Stimulated activated CD4-positive, alpha-beta T cell treated with anti-CD3 and anti-CD28 coated beads, TNF-alpha, amount 100 ng/mL, for 4 hours (primary cell): ENCODE measurements around the gene SKAP1.
"Not testable (repeated sequence)": the region's sequence is repeated elsewhere in the genome, so short reads cannot be mapped to it uniquely, and the experiment has no call there.

Experiments
- DNase-seq, 3 experiments: peaks; one replicate each; pipeline ENCODE4 v3.0.0-alpha.2; 2020; ENCODE audit warnings: low read depth in 3 of 3

The SKAP1 gene

GRCh38 chr17:48328457-48328856 is 101.6 kb downstream of the SKAP1 start:
- no peak for DNase-seq

GRCh38 chr17:48326310-48326709 is 103.7 kb downstream of the SKAP1 start:
- DNase-seq, result no peak

- DNase-seq, result no peak
Observed at GRCh38 chr17:48322060-48322459, 108.0 kb downstream of the SKAP1 start.

GRCh38 chr17:48317732-48318131 is 112.3 kb downstream of the SKAP1 start:
- DNase-seq, result no peak

DNA sequence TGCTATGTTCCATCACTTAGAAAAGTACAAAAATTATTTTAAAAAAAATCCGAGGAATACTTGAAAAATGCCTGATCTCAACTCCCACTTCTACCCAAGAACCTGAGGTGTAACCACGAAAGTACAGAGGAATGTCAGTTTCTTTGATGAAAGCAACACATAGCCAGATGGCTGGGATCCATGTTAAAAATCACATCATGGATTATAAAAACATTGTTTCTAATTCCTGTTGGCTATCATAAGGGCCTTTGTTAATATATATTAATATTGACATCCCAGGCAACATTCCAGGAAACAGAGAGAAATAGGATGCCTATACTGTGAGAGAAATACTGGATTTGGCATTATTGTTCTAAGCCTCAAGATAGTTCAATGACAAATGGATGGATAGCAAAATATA is 115.3 kb downstream of the SKAP1 start:
- no peak for DNase-seq

- DNase-seq, result no peak
Observed at GRCh38 chr17:48313096-48313755, 116.8 kb downstream of the SKAP1 start.

DNA sequence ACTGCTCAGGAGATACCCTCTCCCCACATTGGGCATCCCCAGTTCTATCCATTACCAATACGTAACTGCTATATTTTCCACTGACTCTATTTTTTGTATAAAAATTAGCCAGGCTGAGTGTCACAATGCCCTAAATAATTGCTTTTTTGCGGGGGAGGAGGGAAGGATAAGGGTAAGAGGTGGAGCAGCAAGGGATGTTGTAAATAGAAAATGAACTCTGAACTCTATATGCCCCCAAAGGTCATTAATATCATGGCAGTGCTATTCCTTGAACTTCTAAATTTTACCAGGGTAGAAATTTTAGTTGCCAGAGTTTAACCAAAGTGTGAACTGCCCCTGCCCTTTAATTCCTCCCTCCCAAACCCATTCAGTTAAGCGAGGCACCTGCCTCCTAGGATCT is 118.7 kb downstream of the SKAP1 start:
- no peak for DNase-seq

GRCh38 chr17:48310748-48311213 is 119.2 kb downstream of the SKAP1 start:
- no peak for DNase-seq

DNA sequence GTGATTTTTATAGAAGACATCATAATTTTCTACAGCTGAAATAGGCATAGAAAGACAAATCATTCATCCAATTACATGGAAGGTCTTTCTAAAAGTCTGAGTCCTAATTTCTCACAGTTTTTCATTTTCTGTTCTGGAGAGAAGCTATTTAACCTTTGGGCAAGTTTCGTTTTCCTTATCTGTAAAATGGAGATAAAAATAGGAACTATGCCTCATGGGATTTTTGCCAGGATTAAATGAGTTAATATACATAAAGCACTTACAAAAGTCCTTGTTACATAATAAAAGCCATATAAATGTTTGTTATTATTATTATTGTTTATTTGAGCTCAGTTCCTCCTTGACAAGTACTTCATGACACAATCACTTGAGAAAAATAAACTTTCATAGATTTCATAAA is 121.4 kb downstream of the SKAP1 start:
- no peak for DNase-seq

DNA sequence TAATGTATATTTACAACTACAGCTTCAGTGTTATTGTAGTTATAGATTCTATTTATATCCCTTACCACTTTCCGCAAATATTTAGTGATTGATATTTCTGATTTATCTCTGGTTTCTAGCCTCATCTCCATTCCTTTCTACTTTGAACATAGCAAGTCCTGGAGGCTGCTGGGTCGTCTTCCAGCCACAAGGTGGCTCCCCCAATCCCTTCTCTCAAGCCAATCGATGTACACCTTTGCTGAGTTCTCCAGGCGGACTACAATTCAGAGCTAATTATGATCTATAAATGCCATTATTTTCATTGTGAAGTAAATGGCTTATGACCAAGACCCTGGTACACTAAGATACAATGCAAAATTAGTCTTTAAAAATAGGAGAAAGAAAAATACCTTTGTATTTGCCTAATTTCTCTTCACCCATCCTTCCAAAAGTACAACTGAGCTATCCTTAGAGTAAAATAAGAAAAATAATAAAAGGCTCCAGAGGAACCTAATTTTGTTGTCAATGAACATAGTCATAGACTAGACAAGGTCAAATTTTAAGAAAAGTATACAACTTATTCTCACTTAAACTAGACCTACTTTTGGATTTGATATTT is 122.1 kb downstream of the SKAP1 start:
- DNase-seq, result peak in 2 of 3 experiments; percentile 10 to 18

DNA sequence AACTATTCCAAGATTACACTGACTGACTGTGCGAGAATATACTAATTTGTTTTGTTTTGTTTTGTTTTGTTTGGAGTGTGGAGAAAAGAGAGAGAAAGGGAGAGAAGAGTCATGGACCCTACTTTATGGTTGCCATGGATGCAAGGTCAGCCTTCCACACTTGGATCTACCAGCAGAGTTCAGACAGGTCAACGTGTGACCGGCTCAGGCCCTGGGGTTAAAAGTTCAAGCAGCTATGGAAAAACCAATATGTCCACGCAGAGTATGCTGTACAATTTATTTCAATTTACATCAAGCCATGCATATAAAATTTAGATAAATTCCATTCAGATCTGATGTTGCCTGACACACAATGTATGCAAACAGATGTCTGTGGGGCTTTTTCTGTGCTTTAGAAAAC is 122.8 kb downstream of the SKAP1 start:
- no peak for DNase-seq

DNA sequence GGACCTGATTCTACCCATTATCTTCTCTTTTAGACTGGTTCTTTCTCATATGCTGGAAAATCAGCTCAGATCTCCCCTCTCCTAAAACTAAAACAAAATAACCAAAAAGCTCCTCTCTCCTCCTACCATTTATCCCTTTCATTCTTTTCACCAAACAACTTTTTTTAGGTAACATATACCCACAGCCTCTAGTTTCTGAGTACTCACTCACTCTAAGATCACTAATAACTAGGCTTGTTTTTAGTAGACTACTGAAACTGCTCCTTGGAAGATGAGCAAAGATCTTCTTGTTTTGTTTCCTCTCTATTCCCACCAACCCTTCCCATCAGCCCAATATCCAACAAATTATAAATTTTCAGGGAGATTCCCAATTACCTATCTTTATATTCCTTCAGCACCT is 129.0 kb downstream of the SKAP1 start:
- DNase-seq, result no peak

- DNase-seq, result peak in 1 of 3 experiments; percentile 8
Observed at GRCh38 chr17:48299760-48300159, 130.3 kb downstream of the SKAP1 start.

DNA sequence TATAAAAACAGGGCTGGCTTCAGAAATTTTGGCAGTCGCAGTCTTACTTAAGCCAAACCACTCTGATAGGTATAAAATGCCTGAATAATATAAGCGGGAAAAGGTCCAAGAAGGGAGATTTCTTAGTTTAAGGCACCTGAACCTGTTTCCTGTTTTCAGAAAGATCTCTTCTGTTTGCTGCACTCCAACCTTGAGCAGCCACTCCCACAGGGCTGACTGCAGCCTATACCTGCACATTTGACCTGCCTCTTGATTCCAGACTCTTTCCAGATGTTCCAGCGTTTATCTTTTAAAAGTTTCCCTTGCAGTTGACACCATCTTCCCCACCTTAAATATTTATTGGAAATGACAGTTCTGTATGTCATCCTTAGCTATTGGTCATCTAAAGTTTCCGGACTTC is 132.2 kb downstream of the SKAP1 start:
- DNase-seq, result no peak

DNA sequence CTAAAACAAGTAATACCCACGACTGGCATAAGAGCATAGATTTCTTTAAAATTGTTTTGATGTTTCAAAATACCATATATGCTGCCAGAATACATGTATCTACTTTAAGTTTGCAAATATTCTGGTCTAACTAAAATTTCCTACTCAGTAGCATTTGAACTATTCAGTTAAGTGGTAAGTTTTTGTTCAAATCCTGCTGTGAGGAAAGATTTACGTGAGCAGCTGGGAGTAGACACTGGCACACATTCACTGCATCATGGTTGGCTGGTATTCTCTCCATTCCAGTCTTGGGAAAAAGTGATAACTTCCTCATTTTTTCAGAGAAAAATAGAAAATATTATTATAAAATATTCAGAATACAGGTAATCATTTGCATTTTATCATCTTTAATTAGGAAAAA is 133.6 kb downstream of the SKAP1 start:
- no peak for DNase-seq

DNA sequence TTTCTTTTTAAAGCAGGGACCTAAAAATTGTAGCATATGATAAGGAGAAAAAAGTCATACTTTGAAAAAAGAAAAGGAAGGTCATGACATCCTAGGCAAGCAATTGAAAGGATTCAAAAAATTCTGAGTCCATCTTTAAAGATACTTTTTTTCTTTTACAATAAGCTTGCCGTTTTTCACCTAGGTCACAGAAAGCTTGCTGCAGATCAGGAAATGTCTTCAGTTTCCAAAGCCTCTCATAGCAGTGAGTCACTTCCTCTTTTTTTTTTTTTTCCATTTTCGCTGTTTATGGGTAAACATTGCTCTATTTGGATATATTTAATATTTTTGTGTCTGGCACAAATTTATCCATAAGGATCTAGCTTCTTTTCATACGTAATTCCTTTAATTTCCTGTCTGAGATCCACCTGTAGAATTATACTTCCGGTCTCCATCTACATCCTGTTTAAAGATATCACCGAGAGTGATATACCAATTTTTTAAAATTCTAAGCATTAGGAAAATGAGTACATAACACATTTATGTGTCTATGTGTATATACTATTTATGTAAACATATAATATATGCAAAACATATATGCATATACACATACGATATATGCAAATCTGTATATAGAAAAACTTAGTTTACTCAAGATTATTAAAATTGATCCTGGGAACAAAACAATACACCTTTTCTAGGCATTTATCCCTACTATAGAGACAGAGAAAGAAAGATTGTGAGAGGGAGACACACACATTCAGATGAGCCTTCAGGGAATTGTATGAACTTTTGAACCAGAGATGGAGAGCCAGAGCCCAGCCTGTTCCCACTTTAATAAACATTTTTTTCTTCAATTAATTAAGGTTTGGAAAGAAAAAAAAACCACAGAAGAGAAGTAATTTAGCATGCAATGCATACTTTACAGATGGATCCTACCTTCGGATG is 134.4 kb downstream of the SKAP1 start:
- DNase-seq, result no peak

DNA sequence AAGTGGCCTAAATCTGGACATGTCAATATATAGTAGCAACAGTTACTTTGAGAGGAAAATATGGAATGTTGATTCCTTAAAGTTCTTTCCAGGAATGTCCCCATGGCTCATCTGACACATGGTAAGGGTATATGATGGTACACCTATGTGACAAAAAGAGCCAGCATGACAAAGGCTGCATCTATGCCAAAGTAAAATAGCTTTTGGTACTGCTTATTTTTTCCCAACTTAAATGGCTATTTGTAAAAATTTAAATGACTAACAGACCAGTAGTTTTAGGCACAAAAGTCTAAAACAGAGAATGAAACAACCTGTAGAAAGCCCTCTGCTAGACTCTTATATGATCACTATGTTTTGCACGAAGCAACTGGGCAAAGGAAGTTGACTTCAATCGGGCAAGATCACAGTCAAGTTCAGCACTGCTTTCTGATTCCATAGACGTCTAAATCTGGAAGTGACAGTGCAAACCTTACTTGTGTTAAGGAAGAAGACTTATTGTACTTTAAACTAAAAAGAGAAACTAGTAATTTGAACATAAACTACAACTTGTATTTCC is 135.1 kb downstream of the SKAP1 start:
- no peak for DNase-seq

- DNase-seq, result no peak
Observed at GRCh38 chr17:48294020-48294805, 135.8 kb downstream of the SKAP1 start.

DNA sequence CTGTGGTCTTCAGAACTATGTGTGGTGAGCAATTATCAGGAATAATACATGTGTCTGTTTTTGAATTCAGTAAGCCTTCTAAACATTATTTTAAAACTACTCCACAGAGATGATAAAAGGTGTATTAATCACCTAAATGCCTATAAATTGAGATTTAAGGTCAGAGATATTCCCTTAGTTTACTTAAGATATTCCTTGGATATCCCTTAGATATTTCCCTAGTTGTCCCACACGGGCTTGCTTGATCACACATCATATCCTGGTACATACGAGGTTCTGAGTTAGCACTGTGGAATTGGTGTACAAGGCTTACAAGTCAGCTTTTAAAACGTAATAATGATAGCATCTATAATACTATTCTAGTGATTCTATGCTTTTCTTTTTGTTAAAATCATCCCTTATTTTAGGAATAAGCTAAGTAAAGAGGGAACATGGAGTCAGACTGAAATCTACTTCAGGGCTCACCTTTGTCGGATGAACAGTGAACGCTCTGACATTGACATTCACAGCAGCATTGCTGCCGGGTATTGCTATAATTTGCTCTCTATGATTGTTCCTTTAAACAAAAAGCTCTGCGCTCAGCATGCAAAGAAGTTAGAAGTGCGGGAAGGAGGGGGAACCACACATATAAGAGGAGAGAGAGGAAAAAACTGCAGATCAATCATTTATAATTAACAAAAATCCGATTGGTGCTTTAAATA is 136.5 kb downstream of the SKAP1 start:
- no peak for DNase-seq

DNA sequence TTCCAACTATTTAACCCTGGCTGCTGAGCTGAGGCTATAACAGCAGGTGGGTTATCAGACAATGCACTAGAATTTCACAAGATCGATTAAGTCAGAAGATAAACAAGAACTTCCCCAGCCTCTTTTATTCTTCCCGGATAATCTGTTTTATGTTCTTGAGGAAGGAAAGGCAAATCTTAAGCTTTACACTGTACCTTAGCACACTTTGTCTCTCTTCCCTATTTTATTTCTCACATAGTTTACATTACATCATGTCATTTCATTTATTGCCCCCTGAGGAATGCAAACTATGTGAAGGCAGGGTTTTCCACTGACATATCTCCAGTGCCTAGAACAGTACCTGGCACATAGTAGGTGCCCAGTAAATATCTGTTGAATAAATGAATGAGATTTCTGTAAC is 139.6 kb downstream of the SKAP1 start:
- DNase-seq, result no peak

DNA sequence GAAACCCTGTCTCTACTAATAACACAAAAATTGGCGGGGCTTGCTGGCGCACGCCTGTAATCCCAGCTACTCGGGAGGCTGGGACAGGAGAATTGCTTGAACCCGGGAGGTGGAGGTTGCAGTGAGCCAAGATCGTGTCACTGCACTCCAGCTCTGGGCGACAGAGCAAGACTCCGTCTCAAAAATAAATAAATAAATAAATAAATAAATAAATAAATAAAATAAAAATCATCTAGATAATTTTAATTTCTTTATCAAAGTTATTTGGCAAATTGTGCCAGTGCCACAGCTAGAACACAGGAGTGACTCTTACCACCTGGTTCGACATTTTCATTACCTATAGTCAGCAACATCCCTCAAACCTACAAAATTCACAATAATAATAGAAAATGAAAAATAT is 143.1 kb downstream of the SKAP1 start:
- not testable (repeated sequence) for DNase-seq
